ENCODE measurements around the gene C1QTNF3.
"Not testable (repeated sequence)": the region's sequence is repeated elsewhere in the genome, so short reads cannot be mapped to it uniquely, and the experiment has no call there.

Gene C1QTNF3

DNA sequence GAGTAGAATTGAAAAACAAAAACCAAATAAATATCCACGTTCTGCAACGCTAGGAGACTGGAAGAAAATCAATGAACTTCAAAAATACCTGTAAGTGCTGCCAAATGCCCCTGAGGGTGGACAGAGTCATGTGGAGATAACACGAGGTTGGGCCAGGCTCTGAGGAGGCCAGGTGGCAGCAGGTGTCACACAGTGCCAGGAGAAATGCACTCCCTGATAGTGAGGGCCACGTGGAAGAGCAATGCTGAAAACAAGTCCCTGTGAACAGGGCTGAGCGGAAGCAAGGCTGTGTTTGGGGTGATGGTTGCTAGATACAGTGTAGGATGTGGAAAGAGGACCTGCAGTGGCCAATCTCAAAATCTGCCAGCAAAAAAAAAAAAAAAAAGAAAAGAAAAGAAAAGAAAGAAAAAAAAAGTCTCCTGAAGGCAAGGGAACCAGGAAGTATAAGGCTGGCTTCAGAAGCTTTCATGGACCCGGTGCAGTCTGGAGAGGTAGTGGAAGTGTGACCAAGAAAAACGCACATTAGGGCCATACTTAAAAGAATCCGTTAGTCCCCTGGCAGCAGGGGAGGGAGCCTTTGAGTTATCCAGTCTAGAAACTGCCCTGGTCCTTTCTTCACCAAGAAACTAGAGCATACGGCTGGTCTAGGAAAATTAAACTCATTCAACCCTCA is 16.8 kb downstream of the C1QTNF3 start:
- in situ Hi-C loops (cut with HindIII; ENCODE audit: low sequenced_read_pairs): no loop called here

DNA sequence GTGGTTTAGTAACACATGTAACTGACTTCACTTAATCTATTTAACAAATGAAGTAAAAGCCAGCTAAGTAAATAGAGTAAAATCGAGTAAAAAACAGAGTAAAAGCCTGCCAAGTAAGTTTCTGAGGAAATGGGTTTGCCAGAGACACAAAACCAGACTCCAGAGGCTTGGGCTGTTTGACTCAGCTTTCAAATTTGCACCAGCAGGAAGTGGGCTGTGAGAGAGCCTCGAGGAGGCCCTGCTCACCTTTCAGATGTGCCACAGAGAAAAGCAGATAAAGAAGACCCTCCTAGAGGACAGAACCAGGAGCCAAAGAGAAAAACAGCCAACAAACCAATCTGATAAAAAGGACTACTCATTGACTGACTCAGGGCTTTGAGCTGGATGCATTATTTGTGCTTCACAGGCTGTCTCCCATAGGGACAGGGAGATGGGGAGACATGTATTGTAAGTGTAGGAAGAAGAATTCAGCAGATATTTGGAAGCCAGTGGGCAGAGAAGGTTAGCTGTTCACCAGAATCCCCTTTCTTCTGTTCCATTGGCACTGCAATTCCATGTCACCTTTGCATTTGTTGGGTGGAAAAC is 20.8 kb downstream of the C1QTNF3 start:
- in situ Hi-C loops (cut with HindIII; ENCODE audit: low sequenced_read_pairs): no loop called here

DNA sequence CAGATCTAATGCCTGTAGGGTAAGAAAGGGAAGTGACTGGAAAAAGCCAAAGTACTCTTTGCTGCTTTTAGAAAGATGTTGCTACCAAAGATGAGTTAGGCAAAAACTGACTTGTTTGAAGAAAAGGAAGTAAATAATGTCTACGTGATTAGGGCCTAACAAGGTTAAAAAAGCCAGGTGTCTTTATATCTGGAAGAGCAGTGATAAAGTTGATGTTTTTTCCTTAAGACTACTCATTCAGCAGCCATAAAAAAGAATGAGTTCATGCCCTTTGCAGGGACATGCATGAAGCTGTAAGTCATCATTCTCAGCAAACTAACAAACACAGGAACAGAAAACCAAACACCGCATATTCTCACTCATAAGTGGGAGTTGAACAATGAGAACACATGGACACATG is 21.7 kb downstream of the C1QTNF3 start:
- in situ Hi-C loops (cut with HindIII; ENCODE audit: low sequenced_read_pairs): no loop called here

DNA sequence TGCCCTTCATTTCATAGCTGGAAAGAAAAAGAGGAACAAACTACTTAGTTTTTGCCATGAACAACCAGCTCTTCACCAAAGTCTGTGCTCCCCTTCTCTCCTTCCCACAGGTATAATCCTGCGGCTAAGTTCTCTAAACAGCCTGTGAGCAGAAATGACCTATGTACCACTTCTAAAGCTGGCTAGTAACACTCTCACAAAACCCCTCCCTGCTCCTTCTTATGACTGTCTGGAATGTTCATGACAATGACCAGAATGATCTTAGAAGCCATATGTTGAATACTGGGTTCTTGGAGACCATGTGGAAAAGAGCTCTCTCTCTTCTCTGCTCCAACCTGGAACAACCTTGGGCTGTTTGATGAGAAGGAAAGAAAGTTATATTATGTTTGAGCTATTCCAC is 22.3 kb downstream of the C1QTNF3 start:
- in situ Hi-C loops (cut with HindIII; ENCODE audit: low sequenced_read_pairs): no loop called here

DNA sequence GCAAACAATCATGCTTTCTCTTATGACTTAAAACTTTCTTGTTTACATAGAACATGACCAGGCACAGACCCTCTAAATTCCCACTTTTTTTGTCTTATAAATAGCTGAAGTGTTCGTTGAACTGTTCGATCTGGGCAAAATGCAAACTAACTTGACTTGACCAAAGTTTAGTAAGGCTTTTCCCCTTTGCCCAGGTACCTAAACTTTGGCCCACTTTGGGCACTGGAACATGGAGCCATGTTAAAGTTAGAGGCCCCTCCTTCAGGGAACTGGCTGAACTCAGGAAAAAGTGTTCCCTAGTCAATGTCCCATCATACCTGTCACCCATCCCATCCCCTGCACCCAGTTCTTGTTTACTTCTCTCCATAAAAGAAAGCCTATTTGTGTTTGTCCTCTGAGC is 25.8 kb downstream of the C1QTNF3 start:
- in situ Hi-C loops (cut with HindIII; ENCODE audit: low sequenced_read_pairs): no loop called here

DNA sequence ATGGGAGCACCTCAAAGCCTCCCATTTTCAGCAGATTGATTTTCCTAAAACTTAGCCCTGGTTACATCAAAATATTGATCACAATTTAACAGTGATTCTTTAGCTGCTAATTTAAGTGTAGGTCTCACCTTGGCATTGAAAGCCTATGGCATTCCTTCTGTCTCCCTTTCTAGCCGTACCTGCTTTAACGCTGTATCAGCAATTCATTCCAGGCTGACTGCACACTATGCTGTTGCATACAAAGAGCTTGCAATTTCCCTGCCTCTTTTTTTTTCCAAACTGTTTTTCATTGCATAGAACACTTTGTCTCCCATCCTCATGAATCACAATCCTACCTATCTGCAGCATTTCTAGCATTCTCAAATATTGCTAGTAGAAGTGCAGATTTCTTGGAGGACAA is 26.3 kb downstream of the C1QTNF3 start:
- in situ Hi-C loops (cut with HindIII; ENCODE audit: low sequenced_read_pairs): no loop called here

DNA sequence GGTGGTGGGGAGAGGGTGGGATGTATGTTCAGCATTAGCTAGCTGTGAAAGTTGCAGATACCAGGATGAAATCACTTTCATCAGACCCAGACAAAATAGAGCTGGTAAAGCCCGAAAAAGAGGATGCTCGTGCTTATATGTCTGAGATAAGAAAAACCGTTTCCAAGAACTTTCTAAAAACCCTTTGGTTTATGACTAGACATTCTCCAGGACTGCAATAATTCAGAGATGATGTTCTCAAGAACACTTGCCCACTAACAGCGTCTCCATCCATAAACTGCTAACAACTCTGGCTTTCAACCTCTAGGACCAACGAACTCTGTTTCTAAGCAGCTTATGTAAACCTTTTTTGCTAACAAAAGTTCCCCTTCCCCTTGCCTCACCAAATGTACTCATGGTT is 26.8 kb downstream of the C1QTNF3 start:
- in situ Hi-C loops (cut with HindIII; ENCODE audit: low sequenced_read_pairs): no loop called here

DNA sequence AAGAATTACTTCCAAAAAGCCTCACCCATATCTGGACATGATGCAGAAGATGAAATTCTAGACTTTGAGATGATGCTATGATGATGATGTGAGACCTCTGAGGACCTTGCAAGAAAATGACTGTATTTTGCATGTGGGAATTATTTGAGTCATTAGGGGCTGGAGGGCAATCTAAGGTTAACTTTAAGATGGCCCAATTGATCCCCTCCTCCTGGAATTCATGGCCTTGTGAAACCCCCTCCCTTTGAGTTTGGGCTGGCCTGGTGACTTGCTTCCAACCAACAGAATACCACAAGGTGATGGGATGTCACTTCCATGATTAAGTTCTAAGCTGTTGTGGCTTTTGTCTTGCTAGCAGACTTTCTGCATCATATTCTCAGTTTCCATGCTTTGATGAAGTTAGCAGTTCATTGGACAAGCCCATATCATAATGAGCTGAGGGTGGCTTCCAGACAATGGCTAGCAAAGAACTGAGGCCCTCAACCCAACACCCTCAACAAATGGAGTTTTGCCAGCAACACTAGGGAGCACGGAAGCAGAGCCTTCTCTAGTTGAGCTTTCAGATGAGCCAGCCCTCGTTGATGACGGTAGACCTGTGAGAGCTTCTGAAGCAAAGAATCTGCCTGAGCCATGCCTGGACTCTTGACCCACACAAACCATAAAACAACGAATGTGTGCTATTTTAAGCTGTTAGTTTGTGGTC is 27.7 kb downstream of the C1QTNF3 start:
- in situ Hi-C loops (cut with HindIII; ENCODE audit: low sequenced_read_pairs): no loop called here

DNA sequence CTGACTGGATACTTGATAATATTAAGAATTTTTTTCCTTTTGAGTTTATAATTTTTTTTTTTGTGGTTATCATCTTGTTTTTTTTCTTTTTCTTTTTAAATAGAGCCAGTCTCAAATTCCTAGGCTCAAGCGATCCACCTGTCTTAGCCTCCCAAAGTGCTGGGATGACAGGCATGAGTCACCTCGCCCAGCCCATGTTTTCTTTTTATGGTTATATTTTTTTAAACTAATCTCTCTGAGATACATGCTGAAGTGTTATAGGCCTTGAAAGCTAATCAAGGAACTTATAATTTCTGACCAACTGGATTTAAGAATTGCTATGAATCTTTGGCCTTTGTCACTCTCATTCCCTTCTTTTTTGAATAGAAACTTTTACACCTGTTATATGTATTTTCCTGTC is 28.4 kb downstream of the C1QTNF3 start:
- in situ Hi-C loops (cut with HindIII; ENCODE audit: low sequenced_read_pairs): no loop called here

DNA sequence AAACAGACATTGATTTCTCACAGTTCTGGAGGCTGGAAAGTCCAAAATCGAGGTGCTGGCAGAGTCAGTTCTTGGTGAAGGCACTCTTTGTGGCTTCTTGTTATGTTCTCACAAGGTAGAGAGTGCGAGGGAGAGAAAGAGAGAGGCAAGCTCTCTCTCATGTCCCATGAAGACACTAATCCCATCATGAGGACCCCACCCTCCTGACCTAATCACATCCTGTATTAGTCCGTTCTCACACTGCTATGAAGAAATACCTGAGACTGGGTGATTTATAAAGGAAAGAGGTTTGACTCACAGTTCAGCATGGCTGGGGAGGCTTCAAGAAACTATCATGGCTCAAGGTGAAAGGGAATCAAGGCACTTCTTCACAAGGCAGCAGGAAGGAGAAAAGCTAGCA is 29.5 kb downstream of the C1QTNF3 start:
- in situ Hi-C loops (cut with HindIII; ENCODE audit: low sequenced_read_pairs): no loop called here

DNA sequence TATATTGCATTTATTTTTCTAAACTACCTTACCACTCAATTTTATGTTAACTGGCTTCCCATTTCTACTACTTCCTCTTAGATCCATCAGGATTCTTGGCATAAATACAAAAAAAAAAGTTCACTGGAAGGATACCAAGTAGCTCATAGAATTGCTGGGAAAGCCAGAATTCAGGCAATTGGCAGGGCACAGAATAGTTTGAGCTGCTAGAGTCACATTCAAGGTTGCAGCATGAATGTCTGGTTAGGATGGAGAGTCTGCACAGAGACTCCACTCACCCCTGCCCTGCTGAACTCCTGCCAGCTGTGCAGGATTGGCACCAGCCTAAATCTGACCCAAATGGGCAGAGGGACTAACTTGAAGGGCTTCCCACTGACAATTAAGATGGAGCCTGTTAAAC is 30.2 kb downstream of the C1QTNF3 start:
- in situ Hi-C loops (cut with HindIII; ENCODE audit: low sequenced_read_pairs): no loop called here

DNA sequence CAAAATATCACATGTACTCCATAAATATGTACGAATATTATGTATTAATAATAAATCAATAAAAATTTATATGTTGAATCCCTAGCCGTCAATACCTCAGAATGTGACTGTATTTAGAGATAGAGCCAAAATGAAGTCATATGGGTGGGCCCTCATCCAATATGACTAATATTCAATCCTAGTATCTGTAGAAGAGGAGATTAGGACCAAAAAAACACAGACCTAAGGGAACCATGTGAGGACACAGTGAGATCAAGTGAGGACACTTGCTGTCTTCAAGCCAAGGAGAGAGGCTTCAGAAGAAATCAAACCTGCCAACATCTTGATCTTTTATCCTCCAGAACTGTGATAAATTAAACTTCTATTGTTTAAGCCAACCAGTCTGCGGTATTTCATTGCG is 31.5 kb downstream of the C1QTNF3 start:
- in situ Hi-C loops (cut with HindIII; ENCODE audit: low sequenced_read_pairs): no loop called here

DNA sequence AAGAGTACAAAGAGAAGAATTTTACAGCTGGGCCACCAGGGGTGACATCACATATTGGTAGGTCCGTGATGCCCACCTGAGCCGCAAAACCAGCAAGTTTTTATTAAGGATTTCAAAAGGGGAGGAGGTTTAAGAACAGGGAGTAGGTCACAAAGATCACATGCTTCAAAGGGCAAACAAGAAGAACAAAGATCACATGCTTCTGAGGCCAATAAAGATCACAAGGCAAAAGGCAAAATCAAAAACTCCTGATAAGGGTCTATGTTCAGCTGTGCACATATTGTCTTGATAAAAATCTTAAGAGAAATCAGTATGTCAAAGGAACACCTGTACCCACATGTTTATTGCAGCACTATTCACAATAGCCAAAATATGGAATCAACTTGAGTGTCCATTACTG is 32.9 kb downstream of the C1QTNF3 start:
- in situ Hi-C loops (cut with HindIII; ENCODE audit: low sequenced_read_pairs): not testable (repeated sequence)

DNA sequence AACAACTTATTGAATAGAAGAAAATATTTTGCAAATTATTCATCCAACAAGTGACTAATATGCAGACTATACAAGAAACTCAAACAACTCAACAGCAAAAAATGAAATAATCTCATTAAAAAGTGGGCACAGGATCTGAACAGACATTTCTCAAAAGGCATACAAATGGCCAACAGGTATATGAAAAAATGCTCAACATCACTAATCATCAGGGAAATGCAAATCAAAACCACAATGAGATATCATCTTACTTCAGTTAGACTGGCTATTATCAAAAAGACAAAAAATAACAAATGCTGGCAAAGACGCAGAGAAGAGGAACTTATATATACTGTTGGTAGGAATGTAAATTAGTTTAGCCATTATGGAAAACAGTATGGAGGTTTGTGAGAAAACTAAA is 33.4 kb downstream of the C1QTNF3 start:
- in situ Hi-C loops (cut with HindIII; ENCODE audit: low sequenced_read_pairs): no loop called here

DNA sequence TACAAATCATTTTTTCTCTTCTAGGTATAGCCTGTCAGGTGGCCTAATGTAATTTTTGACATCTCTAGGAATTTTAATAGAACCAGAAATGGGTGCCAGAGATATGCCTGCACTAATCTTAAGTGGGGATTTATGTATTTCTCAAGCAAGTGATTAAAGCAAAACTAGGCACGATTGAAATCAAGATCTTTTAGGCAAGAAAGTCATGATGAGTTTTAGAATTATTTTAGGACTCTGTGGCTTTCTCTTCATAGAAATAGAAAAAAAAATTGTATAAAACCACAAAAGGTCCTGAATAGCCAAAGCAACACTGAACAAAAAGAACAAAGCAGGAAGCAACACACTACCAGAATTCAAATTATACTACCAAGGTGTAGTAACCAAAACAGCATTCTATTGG is 34.2 kb downstream of the C1QTNF3 start:
- in situ Hi-C loops (cut with HindIII; ENCODE audit: low sequenced_read_pairs): no loop called here

DNA sequence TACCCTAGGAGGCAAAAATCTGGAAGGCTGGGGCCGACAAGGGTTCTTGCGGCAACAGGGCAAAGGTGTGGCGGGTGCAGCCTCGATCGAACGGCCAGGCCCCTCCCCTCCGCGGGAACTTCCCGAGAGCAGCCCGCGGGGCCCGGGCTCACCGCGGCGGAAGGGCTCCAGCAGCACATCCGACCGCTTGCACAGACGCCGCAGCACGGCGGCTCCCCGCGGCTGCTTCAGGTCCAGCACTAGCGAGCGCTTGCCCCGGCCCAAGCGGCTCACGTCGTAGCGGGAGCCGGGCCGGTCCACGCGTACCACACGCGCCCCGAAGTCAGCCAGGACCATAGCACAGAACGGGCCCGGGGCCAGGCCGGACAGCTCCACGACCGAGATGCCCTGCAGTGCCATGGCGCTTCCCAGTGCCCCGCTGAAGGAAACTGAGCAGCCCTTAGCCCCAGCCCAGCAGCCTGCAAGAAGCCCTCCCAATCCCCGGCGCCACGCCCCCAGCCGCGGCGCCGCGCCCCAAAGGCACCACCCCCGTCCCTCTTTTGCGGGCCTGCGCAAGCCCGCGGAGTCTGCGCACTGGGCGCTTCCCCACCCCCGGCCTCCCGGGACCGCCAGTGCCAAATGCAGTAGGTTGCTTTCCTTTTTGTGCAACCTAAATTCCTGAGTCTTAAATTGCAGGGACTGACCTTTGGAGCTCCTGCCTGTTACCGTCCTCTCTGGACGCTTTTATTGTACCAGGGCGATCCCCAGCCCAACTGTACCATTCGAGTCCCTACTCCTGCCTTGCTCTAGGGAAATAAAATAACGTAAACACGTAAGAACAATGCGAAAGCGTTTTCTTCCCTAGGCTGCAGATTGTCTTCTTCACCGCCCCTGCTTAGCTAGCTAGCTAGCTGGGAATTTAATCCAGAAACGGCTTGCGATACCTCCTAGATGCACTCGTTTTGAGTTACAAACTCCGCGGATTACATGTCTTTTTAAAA is 35.1 kb downstream of the C1QTNF3 start, which contains the start of gene AMACR:
Gene AMACR (minus strand): TSS at position 430 of the 980 bp plus-strand sequence. CDS start 31 bp downstream, at position 399.
- in situ Hi-C loops (cut with HindIII; ENCODE audit: low sequenced_read_pairs): no loop called here

DNA sequence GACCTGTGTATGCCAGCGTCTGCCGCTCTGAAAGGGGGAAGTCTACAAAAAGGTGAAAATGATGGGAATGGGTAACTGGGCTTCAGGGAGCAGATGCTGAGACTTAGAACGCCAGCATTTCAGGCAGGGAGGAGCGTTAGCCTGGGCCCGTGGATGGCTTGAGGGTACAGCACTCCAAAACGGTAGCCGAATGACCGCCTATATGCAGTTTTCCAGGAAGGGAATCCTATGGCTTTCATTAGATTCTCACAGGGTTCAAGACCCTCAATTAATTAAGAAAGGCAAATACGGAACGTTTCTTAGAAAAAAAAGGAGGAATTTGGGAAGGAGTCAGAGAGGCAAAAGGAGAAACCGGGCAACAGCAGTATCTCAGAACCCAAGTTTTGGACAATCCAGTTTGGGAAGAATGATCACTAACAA is 35.8 kb downstream of the C1QTNF3 start:
- in situ Hi-C loops (cut with HindIII; ENCODE audit: low sequenced_read_pairs): no loop called here

DNA sequence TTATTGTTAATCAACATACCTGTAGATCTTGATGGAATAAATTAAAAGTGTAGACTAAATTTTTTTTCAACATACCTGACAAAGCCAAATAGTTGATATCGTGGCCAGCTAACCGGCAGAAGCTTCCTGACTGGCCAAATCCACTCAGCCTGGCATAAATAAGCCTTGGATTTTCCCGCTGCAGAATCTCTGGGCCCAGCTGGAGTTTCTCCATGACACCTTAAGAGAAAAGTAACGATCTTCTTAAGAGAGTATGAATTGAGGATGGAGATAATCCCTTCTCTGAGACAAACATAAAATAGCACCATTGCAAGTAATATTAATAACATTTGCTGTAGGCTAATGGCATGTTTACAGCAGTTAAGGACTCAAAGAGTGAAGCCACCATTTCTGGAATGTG is 37.3 kb downstream of the C1QTNF3 start:
- in situ Hi-C loops (cut with HindIII; ENCODE audit: low sequenced_read_pairs): no loop called here

DNA sequence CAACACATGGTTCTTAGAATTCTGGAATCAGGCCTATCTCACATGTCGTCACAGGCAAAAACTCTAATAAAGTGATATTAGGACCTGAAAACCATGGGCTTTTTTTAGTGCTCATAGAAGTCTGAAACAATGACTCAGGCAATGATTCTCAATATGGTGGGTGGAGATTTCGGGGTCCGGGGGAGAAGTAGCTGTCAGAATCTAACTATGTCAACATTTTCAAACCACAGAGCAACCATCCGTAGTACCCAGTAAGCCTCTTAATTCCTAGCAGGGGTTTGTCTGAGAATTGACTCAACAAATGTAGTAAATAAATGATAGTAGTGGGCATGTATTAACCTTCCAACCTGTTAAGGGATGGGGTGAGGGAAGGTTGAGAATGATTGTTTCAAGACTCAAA is 37.8 kb downstream of the C1QTNF3 start:
- in situ Hi-C loops (cut with HindIII; ENCODE audit: low sequenced_read_pairs): no loop called here

DNA sequence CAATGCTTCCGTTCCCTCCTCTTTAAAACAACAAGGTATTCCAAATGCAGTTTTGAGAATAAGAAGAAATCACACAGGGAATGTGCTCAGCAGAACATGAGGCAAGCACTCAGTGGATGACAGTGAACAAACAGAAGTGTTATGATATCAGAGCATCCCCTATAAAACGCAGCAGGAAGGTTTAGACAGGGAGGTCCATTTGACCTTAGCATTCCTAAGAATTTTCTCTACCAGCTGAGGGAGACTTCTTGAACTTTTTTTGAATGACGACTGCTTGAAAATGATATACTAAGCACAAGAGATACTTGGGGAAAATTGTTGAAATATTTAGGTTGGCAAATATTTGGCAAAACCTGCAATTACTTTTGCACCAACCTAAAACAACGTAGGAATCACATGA is 39.1 kb downstream of the C1QTNF3 start:
- in situ Hi-C loops (cut with HindIII; ENCODE audit: low sequenced_read_pairs): no loop called here

All from endothelial cell of hepatic sinusoid (primary cell).